SK-N-MC (cell line): ENCODE data around the gene CDK16.

Source experiments
- DNase-seq: peaks from one replicate; pipeline ENCODE4 v3.0.0-alpha.2; 2011; ENCODE audit warnings: low read depth, low spot score
- H3K27ac ChIP-seq: fragments of 200-600 bp; sonication (generic); 2 replicates; pipeline ENCODE4 v1.5.1; 2016; ENCODE audit warnings: mixed run types
- H3K36me3 ChIP-seq: fragments of 200-600 bp; sonication (generic); 2 replicates; pipeline ENCODE4 v1.6.1; 2017; ENCODE audit warnings: antibody characterized with exemption, low read length, mixed read lengths; ENCODE audit not compliant: insufficient read depth
- H3K4me3 ChIP-seq: fragments of 200-600 bp; sonication (generic); 2 replicates; pipeline ENCODE4 v1.5.1; 2016
- H3K9ac ChIP-seq: fragments of 200-600 bp; sonication (generic); 2 replicates; pipeline ENCODE4 v1.8.0; 2017; ENCODE audit warnings: mixed run types, mixed read lengths; ENCODE audit not compliant: insufficient read length
- H3K9me3 ChIP-seq: fragments of 200-600 bp; sonication (generic); 2 replicates; pipeline ENCODE4 v1.6.1; 2017; ENCODE audit warnings: low read depth, mild to moderate bottlenecking, antibody characterized with exemption, low read length, moderate library complexity, mixed read lengths
- EZH2 ChIP-seq: fragments of 200-600 bp; sonication (generic); IDR thresholded peaks from one replicate; pipeline ENCODE4 v1.6.1; 2017; ENCODE audit warnings: antibody characterized with exemption
- FOXP2 ChIP-seq: optimal IDR thresholded peaks from 2 replicates; pipeline ENCODE3; 2011; ENCODE audit warnings: mild to moderate bottlenecking, moderate library complexity; ENCODE audit not compliant: insufficient read depth; ENCODE audit errors: extremely low read length, control extremely low read depth
- POLR2AphosphoS5 ChIP-seq: IDR thresholded peaks from 2 replicates; pipeline ENCODE4 v1.6.1; 2012; ENCODE audit warnings: mild to moderate bottlenecking, low read depth, low read length, borderline replicate concordance

Gene CDK16

DNA sequence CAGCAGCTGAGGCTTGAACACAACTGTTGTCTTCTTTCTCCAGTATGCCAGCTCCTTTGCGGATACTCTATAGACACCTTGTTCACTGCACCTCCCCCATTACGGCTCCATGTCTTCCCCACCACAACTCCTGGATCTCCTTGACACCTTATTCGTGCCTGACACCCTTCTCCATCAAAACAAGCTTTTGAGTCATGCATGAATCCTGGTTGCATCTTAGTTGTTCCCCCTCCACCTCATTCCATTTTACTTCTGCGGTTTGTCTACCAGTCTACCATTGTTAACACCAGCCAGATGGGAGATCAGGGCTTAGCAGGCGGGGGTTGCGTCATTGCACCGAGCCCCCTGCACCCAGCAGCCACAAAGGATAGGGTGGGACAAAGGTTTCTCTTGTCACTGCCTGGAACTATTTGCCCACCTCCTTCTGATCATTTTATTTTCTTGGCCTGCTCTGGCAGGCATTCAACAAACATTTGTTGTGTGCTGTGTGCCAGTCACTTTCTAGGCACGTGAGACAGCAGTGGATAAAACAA is 2.0 kb upstream of the CDK16 start:
- H3K36me3 ChIP-seq, result peaks cover 58% of the 10 kb centered on the region
- no peaks in the 10 kb centered on the region for H3K9me3 ChIP-seq
- no peak for DNase-seq
- H3K4me3 ChIP-seq, result peak overlapping the region; percentile 69; the same call in 1 of the 2 replicates
- H3K27ac ChIP-seq, result peak overlapping the region; percentile 92
- TF ChIP-seq EZH2 (no peak), POLR2AphosphoS5 (peak; percentile 12; the same call in 1 of the 2 replicates)
- no peak overlapping the region for H3K9ac ChIP-seq

DNA sequence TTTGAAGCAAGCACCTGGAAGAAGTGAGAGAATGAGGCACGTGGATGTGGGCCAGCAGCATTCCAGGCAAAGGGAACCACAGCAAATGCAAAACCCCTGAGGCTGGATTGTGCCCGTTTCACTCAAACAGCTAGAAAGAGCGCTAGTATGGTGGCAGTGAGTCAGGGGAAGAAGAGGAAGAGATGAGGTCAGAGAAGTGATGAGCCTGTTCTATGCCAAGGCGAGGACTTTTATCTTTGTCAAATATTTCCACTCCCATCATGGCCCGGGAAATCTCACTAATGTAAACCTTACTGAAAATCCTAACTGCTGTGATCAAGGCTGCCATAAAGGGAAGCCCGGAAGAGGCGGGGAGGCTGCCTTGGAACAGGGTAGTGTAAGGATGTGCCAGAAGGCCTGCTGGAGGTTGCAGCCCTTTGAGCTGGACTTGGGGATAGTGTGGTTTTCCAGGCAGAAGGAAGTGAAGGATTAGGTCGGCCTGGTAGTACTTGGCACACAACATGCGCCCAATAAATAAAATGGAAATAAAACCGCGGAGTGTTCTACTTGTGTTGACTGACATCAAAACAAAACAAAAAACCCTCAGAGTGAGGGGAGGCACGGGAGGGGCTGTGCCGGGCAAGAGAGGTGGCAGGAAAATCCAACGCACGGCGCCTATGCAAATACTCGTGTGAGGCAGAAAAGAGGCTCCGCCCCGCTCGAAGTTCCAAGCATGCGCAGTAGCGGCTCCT is 1.2 kb upstream of the CDK16 start:
- Histone ChIP-seq H3K36me3 (peaks cover 55% of the 10 kb centered on the region), H3K9ac (peak overlapping the region; percentile 41), H3K27ac (peak overlapping the region; percentile 92), H3K9me3 (no peaks in the 10 kb centered on the region), H3K4me3 (peak overlapping the region; percentile 69)
- TF ChIP-seq POLR2AphosphoS5, result peak; percentile 69
- no peak for TF ChIP-seq EZH2
- no peak for DNase-seq

DNA sequence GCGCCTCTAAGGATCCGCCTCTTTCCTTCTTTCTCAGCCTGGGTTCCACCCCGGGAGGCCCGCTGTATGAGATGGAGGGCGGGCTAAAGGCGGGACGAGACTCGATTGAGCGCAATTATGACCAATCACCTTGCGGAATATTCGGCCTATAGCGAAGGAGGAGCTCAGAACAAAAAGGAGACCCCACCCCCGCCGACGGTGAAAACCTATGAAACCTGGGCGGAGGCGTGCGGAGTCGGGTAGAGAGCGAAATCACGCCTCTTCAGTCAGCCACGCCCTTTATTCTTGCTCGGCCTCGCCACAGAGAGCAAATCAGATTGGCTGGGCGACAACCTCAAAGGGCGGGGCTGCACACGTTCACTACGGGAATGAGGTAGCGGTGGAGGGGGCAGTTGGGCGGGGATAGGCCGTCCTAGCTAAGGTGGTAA is 615 bp upstream of the CDK16 start:
- Histone ChIP-seq H3K9me3 (no peaks in the 10 kb centered on the region), H3K27ac (peak overlapping the region; percentile 97), H3K36me3 (peaks cover 50% of the 10 kb centered on the region), H3K9ac (peak overlapping the region; percentile 98), H3K4me3 (peak overlapping the region; percentile 91)
- TF ChIP-seq POLR2AphosphoS5 (peak; percentile 37), FOXP2 (no peak)
- DNase-seq, result peak; percentile 96

DNA sequence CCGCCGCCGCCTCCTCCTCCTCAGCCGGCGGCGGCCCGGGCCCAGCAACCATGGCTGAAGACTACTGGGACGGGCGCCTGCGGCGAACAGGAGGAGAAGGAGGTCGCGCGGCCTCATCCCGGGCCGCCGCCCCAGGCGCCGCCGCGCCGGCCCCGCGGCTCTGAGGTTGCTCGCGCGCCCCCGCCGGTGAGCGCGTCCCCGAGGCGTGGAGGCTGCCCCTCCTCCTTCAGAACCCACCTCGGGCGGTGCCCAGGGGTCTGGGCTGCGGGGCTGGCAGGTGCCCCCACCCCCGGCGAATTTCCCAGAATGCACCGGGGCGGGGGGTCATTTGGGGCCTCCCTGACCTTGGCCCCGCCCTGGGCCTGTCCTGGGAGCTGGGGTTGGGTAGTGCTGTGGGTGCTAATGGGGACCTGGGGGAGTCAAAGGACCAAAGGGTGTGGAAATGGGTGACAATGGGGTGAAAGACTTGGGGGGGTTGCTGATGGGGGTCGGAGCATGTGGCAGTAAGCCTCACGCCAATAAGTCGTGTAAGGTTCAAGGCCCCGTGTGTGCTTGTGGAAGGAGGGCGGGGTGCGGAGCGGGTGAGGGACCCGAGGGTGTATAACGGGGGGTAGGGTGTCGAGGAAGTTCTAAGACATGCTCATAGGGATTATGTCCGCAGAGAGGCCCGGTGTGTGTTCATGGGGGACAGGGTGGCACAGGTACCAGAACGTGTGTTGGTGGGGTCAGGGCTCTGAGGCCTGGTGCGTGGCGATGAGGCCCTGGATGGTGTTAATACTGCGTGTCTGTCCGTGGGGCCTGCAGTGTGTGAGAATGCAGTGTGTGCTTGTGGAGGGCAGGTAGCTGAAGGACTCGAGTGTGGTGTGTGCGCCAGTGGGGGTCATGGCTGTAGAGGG is 687 bp downstream of the CDK16 start:
- Histone ChIP-seq H3K27ac (peak overlapping the region; percentile 97), H3K9ac (peak overlapping the region; percentile 98), H3K36me3 (peaks cover 51% of the 10 kb centered on the region), H3K9me3 (no peaks in the 10 kb centered on the region), H3K4me3 (peak overlapping the region; percentile 91)
- TF ChIP-seq EZH2 (no peak), POLR2AphosphoS5 (no peak), FOXP2 (no peak)
- DNase-seq, result no peak

DNA sequence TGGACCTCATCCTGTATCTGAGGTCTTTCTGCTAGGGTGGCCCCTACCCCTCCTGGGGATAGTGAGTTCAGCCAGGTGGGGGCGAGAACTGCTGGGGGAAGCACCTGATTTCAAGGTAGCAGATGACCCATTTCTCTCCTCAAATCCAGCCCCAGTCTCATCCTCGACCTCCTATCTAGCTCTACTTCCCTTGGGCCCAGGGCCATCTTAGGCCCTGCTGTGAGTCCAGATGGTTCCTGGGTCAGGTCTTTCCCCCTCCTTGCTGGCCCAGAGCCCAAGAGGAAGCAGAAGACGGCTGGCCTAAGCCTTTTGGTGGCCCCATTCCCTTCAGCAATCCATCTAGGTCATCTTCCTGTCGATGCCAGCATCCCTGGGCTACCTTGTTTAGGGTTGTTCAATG is 3.3 kb downstream of the CDK16 start:
- TF ChIP-seq POLR2AphosphoS5 (no peak), EZH2 (no peak)
- H3K9ac ChIP-seq, result no peak overlapping the region
- no peak overlapping the region for H3K4me3 ChIP-seq
- no peak overlapping the region for H3K27ac ChIP-seq
- H3K36me3 ChIP-seq, result peaks cover 51% of the 10 kb centered on the region; the same call in 1 of the 2 replicates
- no peaks in the 10 kb centered on the region for H3K9me3 ChIP-seq
- no peak for DNase-seq

DNA sequence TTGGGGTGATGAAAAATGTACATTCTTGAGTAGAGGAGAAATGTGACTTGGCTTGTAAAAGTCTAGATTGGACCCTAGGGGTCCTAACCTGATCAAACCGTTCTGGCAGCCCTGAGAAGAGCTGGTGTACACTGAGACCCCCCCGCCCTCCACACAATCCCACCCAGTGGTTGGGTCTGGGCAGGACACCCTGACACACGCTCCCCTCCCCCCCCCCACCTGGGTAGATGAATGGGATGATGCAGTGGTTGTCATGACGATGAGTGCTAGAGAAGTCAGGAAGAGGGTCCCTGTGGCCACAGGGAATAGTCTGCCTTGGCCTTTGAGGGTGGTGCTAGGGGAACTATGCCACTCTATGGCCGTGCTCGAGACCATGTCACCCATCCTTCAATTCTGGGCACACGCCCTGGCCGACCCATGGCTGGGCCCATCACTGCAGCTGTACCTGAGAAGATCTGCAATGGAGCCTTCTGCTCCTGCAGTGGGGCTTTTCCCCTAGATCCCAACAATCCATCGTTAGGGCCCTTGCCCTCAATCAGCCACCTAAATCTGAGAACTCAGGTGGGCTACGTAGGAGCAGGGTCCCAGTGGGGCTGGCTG is 4.4 kb downstream of the CDK16 start:
- H3K36me3 ChIP-seq, result peaks cover 58% of the 10 kb centered on the region; the same call in 1 of the 2 replicates
- DNase-seq, result no peak
- H3K27ac ChIP-seq, result no peak overlapping the region
- TF ChIP-seq POLR2AphosphoS5 (no peak), FOXP2 (no peak), EZH2 (no peak)
- no peak overlapping the region for H3K9ac ChIP-seq
- no peaks in the 10 kb centered on the region for H3K9me3 ChIP-seq
- H3K4me3 ChIP-seq, result no peak overlapping the region

DNA sequence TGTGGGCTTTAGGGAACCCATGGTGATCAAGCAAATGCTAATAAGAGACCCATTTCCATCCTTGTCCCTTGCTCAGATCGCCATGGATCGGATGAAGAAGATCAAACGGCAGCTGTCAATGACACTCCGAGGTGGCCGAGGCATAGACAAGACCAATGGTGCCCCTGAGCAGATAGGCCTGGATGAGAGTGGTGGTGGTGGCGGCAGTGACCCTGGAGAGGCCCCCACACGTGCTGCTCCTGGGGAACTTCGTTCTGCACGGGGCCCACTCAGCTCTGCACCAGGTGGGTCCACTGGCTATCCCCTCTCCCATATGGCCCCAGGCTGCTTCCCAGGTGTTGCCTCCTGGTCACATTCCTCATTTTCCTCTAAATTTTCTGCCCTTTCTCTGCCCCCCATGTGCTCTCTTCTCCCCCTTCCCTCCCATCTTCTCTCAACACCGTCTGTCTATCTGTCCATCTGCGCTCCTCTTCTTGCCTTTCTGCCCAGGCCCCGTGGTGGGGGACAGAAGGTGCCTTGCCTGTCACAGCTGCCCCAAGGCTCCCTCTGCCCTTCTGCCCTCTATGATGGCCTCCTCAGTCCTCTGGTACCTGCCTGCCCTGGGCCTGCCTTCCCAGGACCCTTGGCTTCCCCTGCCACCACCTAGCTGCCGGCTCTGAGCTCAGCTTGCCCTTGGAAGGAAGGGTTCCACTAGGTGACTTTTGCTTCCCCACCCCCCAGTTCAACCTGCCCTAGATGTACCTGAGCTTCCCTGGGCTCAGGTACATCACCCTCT is 5.2 kb downstream of the CDK16 start:
- H3K36me3 ChIP-seq, result peaks cover 63% of the 10 kb centered on the region; the same call in 1 of the 2 replicates
- no peak overlapping the region for H3K4me3 ChIP-seq
- H3K9me3 ChIP-seq, result no peaks in the 10 kb centered on the region
- no peak for TF ChIP-seq EZH2
- no peak for TF ChIP-seq FOXP2
- no peak for TF ChIP-seq POLR2AphosphoS5
- no peak overlapping the region for H3K27ac ChIP-seq
- DNase-seq, result no peak
- H3K9ac ChIP-seq, result no peak overlapping the region
